Lower leg skin (tissue), 4 donors: ENCODE results near the gene CHRM5. TPM values are rescaled to one million over a fixed set of nuclear protein-coding genes. Genes with fewer than 3 reads are reported as not detected.

Source experiments
- DNase-seq, 2 donors: peaks; one replicate each; pipeline ENCODE4 v3.0.0-alpha.2; 2019; ENCODE audit warnings: low spot score in 2 of 2
- H3K4me3 ChIP-seq: fragments of 200-600 bp; sonication (generic); 2 replicates; pipeline ENCODE4 v1.5.1; 2017; ENCODE audit warnings: mild to moderate bottlenecking, low read depth; ENCODE audit not compliant: poor library complexity, severe bottlenecking
- CTCF ChIP-seq, 3 donors: fragments of 450-650 bp; IDR thresholded peaks; one replicate each; pipeline ENCODE4 v1.5.1; 2016; ENCODE audit warnings: antibody characterized with exemption in 3 of 3, mild to moderate bottlenecking in 3 of 3, moderate library complexity in 2 of 3
- POLR2A ChIP-seq, 2 donors: fragments of 450-650 bp; IDR thresholded peaks; one replicate each; pipeline ENCODE4 v1.6.1; 2016 to 2017; ENCODE audit warnings: antibody characterized with exemption in 2 of 2, mild to moderate bottlenecking in 1 of 2, moderate library complexity in 1 of 2
- WGBS, 2 donors: methylation state at CpG; one replicate each; pipeline ENCODE4 v1.1.5; 2018; 5-methylcytosine and 5-hydroxymethylcytosine counted together
- intact Hi-C: fragments of 100-400 bp; cut with DNase I; formaldehyde crosslinking; loops from one replicate; pipeline ENCODE4 v1.15.0; 2023; ENCODE audit warnings: low total_unique reads
- total RNA-seq, 4 donors: library from RNA; depleted of rRNA; stranded (reverse); fragments of >200 nt; gene quantifications; one replicate each; pipeline ENCODE4 v1.1.0, GENCODE V29; 2016

The CHRM5 gene
- not detected for total RNA-seq

GRCh38 chr15:33968224-33968623 lies at the start of gene CHRM5:
Gene CHRM5 (plus strand): TSS chr15:33968497. CDS start chr15:34062718, 94,221 bp downstream.
- H3K4me3 ChIP-seq = no peak within 1 kb of the TSS
- TF ChIP-seq POLR2A (IDR thresholded peaks at IDR 0.05) (no peak), CTCF (IDR thresholded peaks at IDR 0.05) (no peak)
- intact Hi-C loops = no loop called here
- no peak for DNase-seq
- 70 to 72% methylated on average over 6 of the region's 6 CpGs for WGBS, 2 donors

- no peak for DNase-seq
- 95 to 96% methylated on average over 1 of the region's 1 CpG for WGBS, 2 donors
- intact Hi-C loops = no loop called here
- TF ChIP-seq CTCF (IDR thresholded peaks at IDR 0.05) = no peak
- no peak for TF ChIP-seq POLR2A (IDR thresholded peaks at IDR 0.05)
- no peak overlapping the region for H3K4me3 ChIP-seq
Measured at GRCh38 chr15:33923446-33923845, 44.9 kb upstream of the CHRM5 start.

GRCh38 chr15:33926260-33926659 lies 42.0 kb upstream of the CHRM5 start:
- TF ChIP-seq POLR2A (IDR thresholded peaks at IDR 0.05) (no peak), CTCF (IDR thresholded peaks at IDR 0.05) (no peak)
- WGBS, 2 donors = 75 to 80% methylated on average over 4 of the region's 4 CpGs
- DNase-seq = no peak

GRCh38 chr15:33932734-33933133 lies 35.6 kb upstream of the CHRM5 start:
- no peak for DNase-seq
- TF ChIP-seq CTCF (IDR thresholded peaks at IDR 0.05) (no peak), POLR2A (IDR thresholded peaks at IDR 0.05) (no peak)
- intact Hi-C loops = no loop called here
- no peak overlapping the region for H3K4me3 ChIP-seq
- WGBS, 2 donors = 98 to 100% methylated on average over 2 of the region's 2 CpGs

More at GRCh38 chr15:33926260-33926659, 42.0 kb upstream of the CHRM5 start:
- intact Hi-C loops = no loop called here
- H3K4me3 ChIP-seq = no peak overlapping the region

- H3K4me3 ChIP-seq = no peak overlapping the region
- DNase-seq = no peak
- 70 to 85% methylated on average over 3 of the region's 3 CpGs for WGBS, 2 donors
- intact Hi-C loops = no loop called here
- TF ChIP-seq POLR2A (IDR thresholded peaks at IDR 0.05) = no peak
- TF ChIP-seq CTCF (IDR thresholded peaks at IDR 0.05) = no peak
Measured at GRCh38 chr15:33934396-33934795, 33.9 kb upstream of the CHRM5 start.

GRCh38 chr15:33934921-33935320 lies 33.4 kb upstream of the CHRM5 start:
- no peak overlapping the region for H3K4me3 ChIP-seq
- no peak for TF ChIP-seq CTCF (IDR thresholded peaks at IDR 0.05)
- TF ChIP-seq POLR2A (IDR thresholded peaks at IDR 0.05) = no peak
- intact Hi-C loops = no loop called here
- WGBS, 2 donors = 57 to 71% methylated on average over 5 of the region's 5 CpGs
- DNase-seq = no peak
